GM08714 (cell line): ENCODE results near the gene PRSS21.

Experiments used
- H3K4me3 ChIP-seq: fragments of 200-500 bp; sonication (Bioruptor generic); 2 replicates; pipeline ENCODE4 v1.5.1; 2014; ENCODE audit warnings: mild to moderate bottlenecking, low read length, inconsistent platforms
- ZNF274 ChIP-seq: IDR thresholded peaks from 2 replicates; pipeline ENCODE4 v1.6.1; 2012; ENCODE audit warnings: mild to moderate bottlenecking, low read depth, low read length

The PRSS21 gene

GRCh38 chr16:2808181-2808580, 8.9 kb upstream of the PRSS21 start:
- no peak for TF ChIP-seq ZNF274
- no peak overlapping the region for H3K4me3 ChIP-seq

- TF ChIP-seq ZNF274, result no peak
- no peak overlapping the region for H3K4me3 ChIP-seq
These were observed 7.8 kb upstream of the PRSS21 start for GRCh38 chr16:2809149-2809760.

DNA sequence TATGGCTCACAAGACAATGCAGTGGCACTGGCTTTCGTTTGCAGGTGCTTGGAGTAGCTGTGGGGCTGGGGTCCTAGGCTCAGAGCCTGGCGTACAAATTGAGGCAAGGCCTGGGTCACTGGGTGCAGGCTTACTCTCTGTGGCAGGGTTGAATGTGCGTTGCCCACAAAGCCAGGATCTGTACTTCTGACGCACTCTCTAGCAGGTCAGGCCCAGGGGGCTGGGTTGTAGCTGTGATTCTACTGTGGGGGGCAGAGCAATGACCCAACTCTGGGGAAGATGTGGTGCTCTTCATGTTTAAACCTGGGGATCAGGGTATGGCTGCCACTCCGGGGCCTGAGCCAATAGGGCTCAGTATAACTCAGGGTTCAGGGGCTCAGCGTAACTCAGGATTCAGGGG, 6.4 kb upstream of the PRSS21 start:
- H3K4me3 ChIP-seq, result no peak overlapping the region
- TF ChIP-seq ZNF274, result no peak

DNA sequence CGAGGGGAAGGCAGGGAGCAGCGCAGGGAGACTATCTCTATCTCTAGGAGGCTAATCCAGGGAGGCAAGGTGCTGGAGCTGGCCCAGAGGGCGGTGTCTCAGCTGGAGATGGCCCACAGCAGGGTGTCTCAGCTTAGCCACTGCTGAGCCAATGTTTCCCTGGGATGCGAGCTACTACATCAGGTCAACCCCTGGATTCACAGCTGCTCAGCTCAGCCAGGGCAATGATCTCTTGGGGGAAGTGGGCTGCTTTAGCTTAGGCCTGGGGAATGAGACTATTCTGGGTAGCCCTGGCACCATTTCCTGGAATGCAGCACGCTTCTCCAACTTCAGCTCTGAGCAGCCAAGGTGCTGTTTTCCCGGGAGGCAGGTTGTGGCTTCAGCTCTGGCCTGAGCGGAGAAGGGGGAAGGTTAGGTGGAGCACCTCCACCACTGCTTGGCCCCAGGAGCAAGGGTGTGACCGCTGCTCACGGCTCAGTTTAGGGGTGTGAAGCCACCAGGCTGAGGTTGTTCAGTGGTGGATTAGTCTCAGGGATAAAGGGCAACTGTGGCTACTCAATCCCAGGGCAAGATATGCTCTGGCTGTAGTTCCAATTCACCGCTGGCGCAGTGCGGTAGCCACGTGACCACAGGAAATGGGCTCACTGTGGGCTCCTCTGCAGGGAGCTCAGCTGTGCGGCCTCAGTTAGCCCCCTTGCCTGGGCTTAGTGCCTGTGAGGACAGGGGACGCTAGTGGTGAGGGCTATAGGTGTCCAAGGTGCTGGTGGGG, 5.2 kb upstream of the PRSS21 start:
- no peak for TF ChIP-seq ZNF274
- H3K4me3 ChIP-seq, result no peak overlapping the region

GRCh38 chr16:2813771-2814221, 3.2 kb upstream of the PRSS21 start:
- TF ChIP-seq ZNF274, result no peak
- H3K4me3 ChIP-seq, result no peak overlapping the region

GRCh38 chr16:2814551-2815298, 2.3 kb upstream of the PRSS21 start:
- no peak overlapping the region for H3K4me3 ChIP-seq

GRCh38 chr16:2815299-2815771, 1.7 kb upstream of the PRSS21 start:
- no peak for TF ChIP-seq ZNF274

More at GRCh38 chr16:2814551-2815298, 2.3 kb upstream of the PRSS21 start:
- TF ChIP-seq ZNF274, result no peak

DNA sequence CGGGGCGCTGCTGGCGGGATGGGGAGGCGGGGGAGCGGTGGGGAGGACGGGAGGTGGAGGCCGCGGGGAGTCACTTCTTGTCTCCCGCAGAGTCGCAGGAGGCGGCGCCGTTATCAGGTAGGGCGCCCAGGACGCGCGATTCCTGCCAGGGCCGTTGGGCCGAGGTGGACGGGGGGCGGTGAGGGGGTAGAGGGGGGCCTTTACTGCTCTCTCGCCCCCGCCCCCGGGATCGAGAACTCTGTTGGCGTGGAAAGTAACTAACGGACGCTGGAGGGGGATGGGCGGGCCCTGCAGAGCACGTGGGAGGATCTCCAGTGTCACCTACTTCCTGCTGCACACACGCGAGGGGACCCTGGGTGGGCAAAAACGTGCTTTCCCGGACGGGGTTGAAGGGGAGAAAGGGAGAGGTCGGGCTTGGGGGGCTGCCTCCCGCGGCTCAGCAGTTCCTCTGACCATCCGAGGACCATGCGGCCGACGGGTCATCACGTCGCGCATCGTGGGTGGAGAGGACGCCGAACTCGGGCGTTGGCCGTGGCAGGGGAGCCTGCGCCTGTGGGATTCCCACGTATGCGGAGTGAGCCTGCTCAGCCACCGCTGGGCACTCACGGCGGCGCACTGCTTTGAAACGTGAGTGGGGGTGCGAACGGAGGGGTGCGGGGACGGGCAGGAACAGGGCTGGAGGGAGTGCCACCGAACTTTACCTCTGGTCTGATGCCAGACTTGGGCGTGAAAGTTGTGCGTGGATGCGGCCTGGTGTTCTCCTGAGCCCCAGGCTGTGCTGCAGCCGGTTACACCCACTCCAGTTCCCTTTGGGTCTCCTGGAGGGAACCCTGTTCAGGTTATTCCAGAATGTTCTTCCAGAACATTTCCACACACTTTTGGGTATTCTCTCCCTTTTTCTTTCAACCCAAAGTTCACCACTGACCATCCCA, 569 bp downstream of the PRSS21 start:
- TF ChIP-seq ZNF274, result no peak
- peak overlapping the region; percentile 13; the same call in 1 of the 2 replicates for H3K4me3 ChIP-seq

More at GRCh38 chr16:2815299-2815771, 1.7 kb upstream of the PRSS21 start:
- no peak overlapping the region for H3K4me3 ChIP-seq

- TF ChIP-seq ZNF274, result no peak
- no peak overlapping the region for H3K4me3 ChIP-seq
These were observed 1.3 kb downstream of the PRSS21 start for GRCh38 chr16:2818272-2818876.

DNA sequence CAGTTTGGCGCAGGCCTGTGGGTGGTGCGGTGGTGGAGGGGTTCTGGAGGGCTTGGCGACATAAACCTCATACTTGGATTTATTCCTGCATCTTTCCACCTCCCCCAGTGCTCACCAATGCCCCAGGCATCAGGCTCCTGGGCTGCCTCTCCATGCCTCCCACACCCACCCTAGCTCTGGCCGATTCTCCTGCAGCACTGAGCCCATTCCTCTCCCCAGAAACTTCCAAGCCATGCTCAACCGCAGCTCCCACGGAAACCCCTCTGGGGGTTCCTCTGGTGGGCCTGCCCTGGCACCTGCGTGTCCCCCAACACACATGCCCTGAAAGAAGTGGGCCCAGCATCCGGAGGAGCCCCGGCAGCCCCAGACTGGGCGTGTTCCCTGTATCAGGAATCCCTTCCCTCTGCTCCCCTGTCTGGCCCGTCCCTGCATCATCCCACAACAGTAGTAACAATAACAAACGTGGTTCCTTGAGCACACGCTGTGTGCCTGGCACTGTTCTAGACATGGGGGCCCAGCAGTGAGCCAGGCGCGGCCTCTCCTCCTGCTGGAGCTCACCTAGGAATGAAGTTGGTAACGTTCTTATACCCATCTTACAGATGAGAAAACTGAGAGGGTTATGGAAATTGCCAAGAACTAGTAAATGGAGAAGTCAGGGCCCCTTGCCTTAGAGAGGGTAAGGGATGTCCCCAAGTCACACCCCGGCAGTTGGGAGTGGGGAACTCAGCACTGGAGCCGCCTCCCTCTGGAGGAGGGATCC, 2.3 kb downstream of the PRSS21 start:
- no peak for TF ChIP-seq ZNF274
- H3K4me3 ChIP-seq, result no peak overlapping the region

DNA sequence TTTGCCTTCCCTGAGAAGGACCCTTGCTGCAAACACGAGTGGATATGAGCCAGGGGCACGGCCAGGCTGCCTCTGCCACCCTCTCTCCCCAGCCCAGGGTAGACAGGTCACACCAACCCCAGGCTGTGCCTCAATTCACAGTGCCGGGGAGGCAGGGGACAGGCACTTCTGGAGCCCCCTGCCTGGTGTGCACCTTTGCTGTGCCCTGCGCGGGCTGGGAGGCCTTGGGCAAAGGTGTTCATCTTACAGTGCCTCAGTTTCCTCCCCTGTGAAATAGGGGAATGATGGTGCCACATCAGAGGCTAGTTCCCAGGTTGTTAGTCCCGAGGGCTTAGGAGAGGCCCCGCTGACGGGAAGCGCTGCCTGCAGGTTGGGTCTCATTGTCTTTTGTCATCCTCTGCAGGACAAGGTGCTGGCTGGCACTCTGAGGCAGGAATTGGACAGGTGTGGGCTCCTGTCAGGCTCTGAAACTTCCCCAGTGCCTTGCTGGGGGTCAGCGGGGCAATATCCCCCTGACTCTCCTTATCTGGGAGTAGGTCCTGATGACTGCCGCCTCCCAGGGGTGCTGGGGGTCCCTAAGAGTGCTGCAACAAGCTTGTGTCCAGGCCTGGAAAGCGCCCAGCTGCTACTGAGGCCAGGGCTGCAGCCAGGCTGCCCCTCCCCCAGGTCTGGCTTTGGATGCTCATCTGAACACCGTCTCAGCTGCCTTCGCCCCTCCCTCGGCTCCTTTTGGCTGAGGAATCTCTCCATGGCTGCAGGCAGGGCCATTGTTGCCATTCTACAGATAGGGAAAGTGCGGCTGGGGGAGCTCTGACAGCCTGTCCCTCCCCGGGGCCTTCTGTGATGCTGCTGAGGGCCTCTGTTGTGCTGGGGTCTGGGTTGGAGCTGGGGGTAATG, 3.1 kb downstream of the PRSS21 start:
- H3K4me3 ChIP-seq, result no peak overlapping the region
- no peak for TF ChIP-seq ZNF274

DNA sequence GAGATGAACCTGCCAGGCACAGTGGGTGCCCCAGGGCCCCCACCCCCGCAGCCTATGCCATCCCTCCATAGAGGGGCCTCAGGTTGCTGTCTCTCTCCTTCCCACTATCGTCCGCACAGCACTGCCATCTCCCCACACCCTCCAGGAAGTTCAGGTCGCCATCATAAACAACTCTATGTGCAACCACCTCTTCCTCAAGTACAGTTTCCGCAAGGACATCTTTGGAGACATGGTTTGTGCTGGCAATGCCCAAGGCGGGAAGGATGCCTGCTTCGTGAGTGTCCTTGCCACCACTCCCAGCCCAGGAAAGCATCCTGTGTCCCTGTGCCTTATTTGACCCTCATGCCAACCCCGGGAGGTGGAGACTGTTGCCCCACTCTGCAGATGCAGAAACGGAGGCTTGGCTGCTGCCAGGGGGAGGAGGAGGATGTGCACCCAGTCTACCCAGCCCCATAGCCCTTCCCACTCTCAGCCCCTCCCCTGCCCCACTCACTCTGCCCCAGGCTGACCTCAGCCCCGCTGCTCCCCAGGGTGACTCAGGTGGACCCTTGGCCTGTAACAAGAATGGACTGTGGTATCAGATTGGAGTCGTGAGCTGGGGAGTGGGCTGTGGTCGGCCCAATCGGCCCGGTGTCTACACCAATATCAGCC, 3.9 kb downstream of the PRSS21 start:
- H3K4me3 ChIP-seq, result no peak overlapping the region
- TF ChIP-seq ZNF274, result no peak
